Measurements from ENCODE around the gene SOAT2. TPM values are rescaled to one million over a fixed set of nuclear protein-coding genes. Genes with fewer than 3 reads are reported as not detected.

SOAT2 gene
- total and polyA plus RNA-seq, 2 donors (not counting 3 experiments of a cell fraction or from before 2014, with no cell fraction given), result not detected

DNA sequence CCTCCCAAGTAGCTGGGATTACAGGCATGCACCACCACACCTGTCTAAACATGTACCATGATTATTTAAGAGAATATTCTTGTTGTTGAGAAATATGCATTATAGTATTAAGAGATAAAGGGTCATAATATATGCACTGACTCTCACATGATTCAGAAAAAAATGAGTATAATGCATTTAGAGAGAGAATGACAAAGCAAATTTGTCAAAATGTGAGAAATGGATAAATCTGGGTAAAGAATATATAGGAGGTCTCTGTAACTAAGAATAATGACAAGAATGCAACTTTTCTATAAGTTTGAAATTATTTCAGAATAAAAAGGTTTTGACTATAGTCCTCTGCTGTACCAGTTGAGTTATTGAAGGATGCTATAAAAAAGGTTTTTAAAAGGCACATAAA, 49.1 kb downstream of the SOAT2 start:
- dilution Hi-C loops (cut with MboI; ENCODE audit: extremely low pct_ligation_motif_present, low sequenced_read_pairs), result no loop called here
- ChIA-PET POLR2A (no interaction called here), CTCF (interaction anchor here (1.2 to 1.5 kb wide), 2 partner anchors 45 to 61 kb away, joined by 3 to 6 read pairs; no protein-coding TSS in a partner anchor)
- Histone ChIP-seq H3K79me2 (ENCODE audit: control insufficient read depth, insufficient read depth, low read length) (no peaks in the 10 kb centered on the region), H3K4me2 (ENCODE audit: insufficient read depth, low read length) (no peak overlapping the region), H2AFZ (ENCODE audit: low read depth, low read length) (no peak overlapping the region), H3K9me3 (replicated peaks; ENCODE audit: control insufficient read depth, insufficient read depth, low read length) (no peaks in the 10 kb centered on the region), H3K36me3 (ENCODE audit: control insufficient read depth in 2 of 2, extremely low read depth in 1 of 2, insufficient read depth in 2 of 2, low read length in 2 of 2) (no peaks in the 10 kb centered on the region), H3K27me3 (ENCODE audit: control insufficient read depth in 2 of 2, insufficient read depth in 2 of 2, low read length in 2 of 2) (no peaks in the 10 kb centered on the region), H3K27ac (ENCODE audit: insufficient read depth, low read depth, low read length) (no peak overlapping the region), H3K4me1 (ENCODE audit: control insufficient read depth, extremely low read depth, insufficient read depth, low read length) (no peaks in the 10 kb centered on the region), H3K9ac (replicated peaks; ENCODE audit: extremely low read depth, insufficient read depth, low read length) (no peak overlapping the region), H3K9me1 (replicated peaks; ENCODE audit: control insufficient read depth, extremely low read depth, insufficient read depth, low read length) (no peaks in the 10 kb centered on the region), H4K20me1 (replicated peaks; ENCODE audit: control insufficient read depth, extremely low read depth, insufficient read depth, low read length) (no peaks in the 10 kb centered on the region), H3K4me3 (replicated peaks in 1 of 3; ENCODE audit: insufficient read depth in 1 of 3, low read depth in 1 of 3, low read length in 3 of 3) (no peak overlapping the region)
- no TSS peak for BruUV-seq (replicated peaks)
- FAIRE-seq, result no peak
- no peak for DNase-seq (ENCODE audit: low read depth, low spot score)
- intact Hi-C loops (cut with micrococcal nuclease), result no loop called here
- TF ChIP-seq, protein P1, sequence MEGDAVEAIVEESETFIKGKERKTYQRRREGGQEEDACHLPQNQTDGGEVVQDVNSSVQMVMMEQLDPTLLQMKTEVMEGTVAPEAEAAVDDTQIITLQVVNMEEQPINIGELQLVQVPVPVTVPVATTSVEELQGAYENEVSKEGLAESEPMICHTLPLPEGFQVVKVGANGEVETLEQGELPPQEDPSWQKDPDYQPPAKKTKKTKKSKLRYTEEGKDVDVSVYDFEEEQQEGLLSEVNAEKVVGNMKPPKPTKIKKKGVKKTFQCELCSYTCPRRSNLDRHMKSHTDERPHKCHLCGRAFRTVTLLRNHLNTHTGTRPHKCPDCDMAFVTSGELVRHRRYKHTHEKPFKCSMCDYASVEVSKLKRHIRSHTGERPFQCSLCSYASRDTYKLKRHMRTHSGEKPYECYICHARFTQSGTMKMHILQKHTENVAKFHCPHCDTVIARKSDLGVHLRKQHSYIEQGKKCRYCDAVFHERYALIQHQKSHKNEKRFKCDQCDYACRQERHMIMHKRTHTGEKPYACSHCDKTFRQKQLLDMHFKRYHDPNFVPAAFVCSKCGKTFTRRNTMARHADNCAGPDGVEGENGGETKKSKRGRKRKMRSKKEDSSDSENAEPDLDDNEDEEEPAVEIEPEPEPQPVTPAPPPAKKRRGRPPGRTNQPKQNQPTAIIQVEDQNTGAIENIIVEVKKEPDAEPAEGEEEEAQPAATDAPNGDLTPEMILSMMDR (IDR thresholded peaks at IDR 0.05; ENCODE audit: extremely low read depth in 1 of 2, insufficient read depth in 1 of 2, low read depth in 1 of 2, low read length in 2 of 2), result no peak
- TF ChIP-seq POLR2A (IDR thresholded peaks at IDR 0.05; ENCODE audit: low read depth, low read length) (no peak), JUN (IDR thresholded peaks at IDR 0.05; ENCODE audit: borderline replicate concordance, insufficient read depth, insufficient read length, low read depth) (no peak), EZH2 (IDR thresholded peaks at IDR 0.05; ENCODE audit: borderline replicate concordance, low read depth, low read length, severe bottlenecking) (no peak), FOS (IDR thresholded peaks at IDR 0.05; ENCODE audit: borderline replicate concordance, insufficient read depth, low read length) (no peak), MYC (IDR thresholded peaks at IDR 0.05; ENCODE audit: low read depth, low read length) (no peak), POLR2AphosphoS5 (IDR thresholded peaks at IDR 0.05; ENCODE audit: insufficient read depth, low read depth, low read length) (no peak), GATA2 (IDR thresholded peaks at IDR 0.05; ENCODE audit: insufficient read depth, insufficient read length, low read depth, low read length) (no peak)
- TF ChIP-seq, protein P2, sequence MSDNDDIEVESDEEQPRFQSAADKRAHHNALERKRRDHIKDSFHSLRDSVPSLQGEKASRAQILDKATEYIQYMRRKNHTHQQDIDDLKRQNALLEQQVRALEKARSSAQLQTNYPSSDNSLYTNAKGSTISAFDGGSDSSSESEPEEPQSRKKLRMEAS (IDR thresholded peaks at IDR 0.05; ENCODE audit: insufficient read depth, insufficient read length), result no peak

Measured in endothelial cell of umbilical vein (primary cell).